ENCODE measurements around the gene AIRE.

DNA sequence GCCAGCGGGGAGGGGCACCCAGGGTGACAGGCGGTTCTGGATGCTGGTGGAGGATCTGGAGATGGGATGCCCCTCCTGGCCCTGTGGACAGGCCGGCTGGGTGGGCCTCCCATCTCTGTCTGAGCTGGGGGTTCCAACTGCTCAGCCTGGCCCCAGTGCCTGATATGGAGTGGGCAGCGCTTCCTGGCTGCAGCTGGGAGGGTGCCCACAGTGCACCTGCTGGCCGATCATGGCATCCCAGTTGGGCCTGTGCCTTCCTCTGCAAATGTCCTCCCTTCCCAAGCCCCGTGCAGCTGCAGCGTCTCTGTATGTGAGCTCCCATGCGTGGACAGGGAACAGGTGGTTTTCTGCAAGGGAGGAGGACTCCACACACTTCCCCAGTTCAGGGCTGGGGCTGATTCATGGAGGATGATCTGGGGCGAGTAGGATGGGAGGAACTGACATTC is 16.3 kb downstream of the AIRE start:
- TF ChIP-seq POLR2A (IDR thresholded peaks at IDR 0.05; ENCODE audit: low read depth, low read length) (no peak), TAF1 (IDR thresholded peaks at IDR 0.05; ENCODE audit: low read depth, low read length) (no peak), PAX5 (IDR thresholded peaks at IDR 0.05; ENCODE audit: insufficient read depth, low read length, severe bottlenecking) (no peak), POLR2AphosphoS5 (IDR thresholded peaks at IDR 0.05; ENCODE audit: low read depth, low read length) (no peak), POU2F2 (IDR thresholded peaks at IDR 0.05; ENCODE audit: low read depth, low read length) (no peak), SPI1 (IDR thresholded peaks at IDR 0.05; ENCODE audit: low read depth, low read length) (no peak)

Measured in GM12891 (cell line).